Progenitor cell of endocrine pancreas (in vitro differentiated cells): Measurements from ENCODE around the gene COX6B2. TPM values are rescaled to one million over a fixed set of nuclear protein-coding genes. Genes with fewer than 3 reads are reported as not detected.

ENCODE experiments used
- DNase-seq: peaks from one replicate; pipeline ENCODE4 v3.0.0; 2021; ENCODE audit warnings: low spot score; ENCODE audit not compliant: unreplicated experiment
- H3K27ac Mint-ChIP-seq: 2 replicates; pipeline ENCODE4 v1.8.0; 2021; ENCODE audit warnings: mild to moderate bottlenecking, moderate library complexity, mixed read lengths
- H3K27me3 Mint-ChIP-seq: 2 replicates; pipeline ENCODE4 v1.8.0; 2021; ENCODE audit warnings: mixed read lengths
- H3K36me3 Mint-ChIP-seq: 2 replicates; pipeline ENCODE4 v1.8.0; 2022; ENCODE audit warnings: mixed read lengths; ENCODE audit not compliant: insufficient read depth
- H3K4me1 Mint-ChIP-seq: 2 replicates; pipeline ENCODE4 v1.8.0; 2021; ENCODE audit warnings: low read depth, mixed read lengths
- H3K4me3 Mint-ChIP-seq: 2 replicates; pipeline ENCODE4 v1.8.0; 2021; ENCODE audit warnings: low read depth, mild to moderate bottlenecking, moderate library complexity, mixed read lengths
- H3K9me3 Mint-ChIP-seq: 2 replicates; pipeline ENCODE4 v1.8.0; 2021; ENCODE audit warnings: low read depth, mixed read lengths
- CTCF ChIP-seq: fragments of 200-600 bp; sonication (generic); IDR thresholded peaks from one replicate; pipeline ENCODE4 v1.5.0; 2021; ENCODE audit warnings: antibody characterized with exemption, mild to moderate bottlenecking; ENCODE audit not compliant: unreplicated experiment
- total RNA-seq: library from RNA; stranded (reverse); gene quantifications from 2 replicates; pipeline ENCODE4 v1.2.1, GENCODE V29; 2021

Gene COX6B2
- total RNA-seq, 1 donor from 2014 or later = not detected

DNA sequence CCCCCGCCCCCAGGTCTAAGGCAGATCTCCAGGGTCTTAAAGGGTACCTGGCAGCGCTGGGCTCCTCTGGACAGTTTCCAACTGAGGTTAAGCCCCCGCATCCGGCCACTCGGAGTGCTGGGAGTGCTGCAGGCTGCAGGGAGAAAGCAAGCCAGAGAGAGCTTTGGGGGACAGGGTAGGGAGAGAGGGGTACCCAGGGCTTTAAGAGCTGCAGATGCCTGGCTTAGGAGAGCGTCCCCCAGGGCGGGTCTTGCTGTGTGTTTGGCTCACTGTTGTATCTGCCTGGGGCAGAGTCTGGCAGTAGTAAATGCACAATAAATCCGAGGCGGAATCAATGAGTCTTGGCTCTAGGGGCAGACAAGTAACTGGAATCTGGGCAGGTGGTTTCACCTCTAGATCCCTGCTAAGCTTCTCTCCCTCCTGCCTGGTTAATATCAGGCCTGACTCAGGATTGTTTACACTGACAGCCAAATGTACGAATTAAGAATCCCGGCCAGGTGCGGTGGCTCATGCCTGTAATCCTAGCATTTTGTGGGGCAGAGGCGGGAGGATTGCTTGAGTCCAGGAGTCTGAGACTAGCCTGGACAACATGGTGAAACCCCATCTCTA, 798 bp upstream of the COX6B2 start:
- Mint-ChIP-seq H3K27ac (no peak overlapping the region), H3K27me3 (peaks cover 78% of the 10 kb centered on the region), H3K36me3 (no peaks in the 10 kb centered on the region), H3K4me1 (no peaks in the 10 kb centered on the region), H3K4me3 (no peak overlapping the region), H3K9me3 (no peaks in the 10 kb centered on the region)
- no peak for TF ChIP-seq CTCF
- no peak for DNase-seq

DNA sequence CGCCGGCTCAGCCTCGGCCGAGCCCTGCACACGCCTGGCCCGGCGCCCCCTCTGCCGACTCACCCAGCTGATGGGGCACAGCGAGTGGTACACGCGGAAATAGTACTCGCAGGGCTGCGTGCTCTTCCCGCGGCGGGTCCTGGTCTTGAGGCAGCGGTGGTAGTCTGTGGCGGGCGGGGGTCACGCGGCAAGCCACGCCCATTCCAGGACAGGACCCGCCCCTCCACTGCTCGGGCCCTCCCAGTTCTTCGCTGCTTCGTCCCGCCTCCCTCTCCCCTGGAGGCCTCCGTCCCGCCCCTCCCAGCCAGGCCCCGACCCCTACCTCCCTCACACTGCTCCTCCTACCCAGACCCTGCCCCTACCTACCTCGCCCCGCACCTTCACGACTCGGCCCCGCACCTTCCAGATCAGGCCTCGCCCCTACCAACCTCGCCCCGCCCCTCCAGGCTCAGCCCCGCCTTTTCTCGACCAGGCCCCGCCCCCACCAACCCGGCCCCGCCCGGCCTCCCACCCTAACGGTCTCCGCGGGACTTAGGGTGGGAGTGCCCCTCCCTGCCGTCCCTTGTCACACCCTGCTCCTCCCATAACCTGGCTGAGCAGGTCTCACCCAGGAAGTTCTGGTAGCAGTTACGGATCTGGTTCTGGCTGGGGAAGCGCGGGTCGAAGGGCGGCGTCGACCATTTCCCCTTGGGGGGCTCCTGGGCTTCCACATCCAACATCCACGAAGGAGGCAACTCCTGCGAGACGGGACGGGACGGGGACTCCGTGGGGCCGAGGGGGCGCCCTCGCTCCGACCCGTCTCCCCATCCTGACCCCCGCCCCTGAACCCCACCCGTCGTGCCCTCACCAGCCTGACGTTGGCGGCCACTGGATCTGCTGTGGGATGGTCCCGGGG, 469 bp downstream of the COX6B2 start:
- peaks cover 75% of the 10 kb centered on the region for H3K27me3 Mint-ChIP-seq
- DNase-seq = no peak
- H3K4me3 Mint-ChIP-seq = peak overlapping the region; percentile 42
- H3K27ac Mint-ChIP-seq = no peak overlapping the region
- no peaks in the 10 kb centered on the region for H3K9me3 Mint-ChIP-seq
- no peak for TF ChIP-seq CTCF
- no peaks in the 10 kb centered on the region for H3K4me1 Mint-ChIP-seq
- no peaks in the 10 kb centered on the region for H3K36me3 Mint-ChIP-seq

GRCh38 chr19:55353356-55353802, 1.1 kb downstream of the COX6B2 start:
- no peaks in the 10 kb centered on the region for H3K9me3 Mint-ChIP-seq
- H3K4me3 Mint-ChIP-seq = peak overlapping the region; percentile 42
- no peaks in the 10 kb centered on the region for H3K36me3 Mint-ChIP-seq
- H3K27me3 Mint-ChIP-seq = peaks cover 68% of the 10 kb centered on the region
- TF ChIP-seq CTCF = no peak
- peaks cover 4% of the 10 kb centered on the region for H3K4me1 Mint-ChIP-seq
- no peak for DNase-seq
- H3K27ac Mint-ChIP-seq = no peak overlapping the region

DNA sequence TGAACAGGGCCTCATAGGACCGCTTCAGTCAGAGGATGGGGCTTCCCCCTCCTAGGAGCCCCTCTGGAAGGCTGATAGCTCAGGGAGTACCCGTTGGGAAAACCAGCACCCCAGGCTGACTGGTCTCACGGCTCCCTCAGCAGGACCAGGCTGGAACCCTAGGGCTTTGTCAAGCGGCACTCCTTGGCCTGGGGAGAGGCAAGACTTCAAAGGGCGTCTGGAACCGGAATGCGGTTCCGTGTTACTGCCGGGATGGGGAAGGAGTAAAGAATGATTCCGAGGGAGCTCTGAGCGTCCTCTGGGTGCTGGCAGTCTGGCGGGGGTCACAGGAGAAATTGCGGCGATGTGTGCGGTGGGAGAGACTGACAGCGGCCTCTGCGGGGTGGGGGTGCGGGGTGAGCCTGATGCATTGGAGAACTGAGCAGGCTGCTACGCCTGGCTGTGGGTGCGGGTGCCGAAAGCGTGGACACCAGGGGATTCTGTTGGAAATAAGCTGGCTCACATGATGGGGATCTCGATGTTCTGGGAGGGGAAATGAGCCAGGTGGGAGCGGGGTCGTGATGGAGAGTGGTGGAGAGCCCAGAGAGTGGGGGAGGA, 1.9 kb downstream of the COX6B2 start:
- Mint-ChIP-seq H3K36me3 (peaks cover 2% of the 10 kb centered on the region), H3K4me1 (peaks cover 6% of the 10 kb centered on the region)

More for the DNA sequence above, 1.9 kb downstream of the COX6B2 start:
- no peak overlapping the region for H3K27ac Mint-ChIP-seq
- peaks cover 63% of the 10 kb centered on the region for H3K27me3 Mint-ChIP-seq
- no peak for TF ChIP-seq CTCF
- no peak overlapping the region for H3K4me3 Mint-ChIP-seq
- H3K9me3 Mint-ChIP-seq = no peaks in the 10 kb centered on the region
- no peak for DNase-seq
